ENCODE measurements around the gene DNAJB6. TPM values are rescaled to one million over a fixed set of nuclear protein-coding genes. Genes with fewer than 3 reads are reported as not detected.

The DNAJB6 gene
- total RNA-seq, 1 donor from 2014 or later: 172 TPM

DNA sequence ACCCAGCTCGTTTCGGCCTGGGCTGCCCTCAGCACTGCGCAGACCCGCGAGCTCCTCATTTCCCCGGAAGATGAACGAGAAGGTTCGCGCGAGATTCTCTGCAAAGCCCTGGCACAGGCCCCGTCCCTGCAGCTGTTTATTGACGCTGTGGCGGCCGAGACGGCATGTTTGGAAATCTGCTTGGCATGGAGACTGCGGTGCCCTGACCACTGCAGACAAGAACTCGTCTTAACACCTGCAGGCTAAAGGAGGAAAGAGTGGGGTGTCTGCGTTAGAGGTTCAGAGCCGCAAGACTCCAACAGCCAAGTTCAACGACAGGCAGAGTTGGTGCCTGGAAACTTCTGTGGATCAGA is 125.6 kb downstream of the DNAJB6 start:
- Histone ChIP-seq H3K27ac (no peak overlapping the region), H3K36me3 (no peaks in the 10 kb centered on the region), H2AFZ (replicated peaks) (no peak overlapping the region), H3K4me1 (peaks cover 22% of the 10 kb centered on the region), H3F3A (ENCODE audit: low read depth) (peaks cover 21% of the 10 kb centered on the region), H4K20me1 (ENCODE audit: low read depth) (no peaks in the 10 kb centered on the region), H3K4me3 (no peak overlapping the region), H3K4me2 (no peak overlapping the region), H3K79me2 (ENCODE audit: low read depth) (no peaks in the 10 kb centered on the region), H3K9ac (no peak overlapping the region), H3K27me3 (peaks cover 20% of the 10 kb centered on the region), H3K9me3 (ENCODE audit: low read depth) (no peaks in the 10 kb centered on the region)
- peaks cover 4% of the 10 kb centered on the region for H3K9me3 Mint-ChIP-seq
- DNase-seq (ENCODE audit: low spot score): no peak
- peak overlapping the region; percentile 99 for H3K27ac Mint-ChIP-seq
- H3K27me3 Mint-ChIP-seq (ENCODE audit: insufficient read depth, low read depth): peaks cover 18% of the 10 kb centered on the region
- H3K4me3 Mint-ChIP-seq: peak overlapping the region; percentile 65
- TF ChIP-seq CTCF (IDR thresholded peaks at IDR 0.05) (no peak), EZH2 (IDR thresholded peaks at IDR 0.05) (no peak)
- peaks cover 90% of the 10 kb centered on the region for H3K4me1 Mint-ChIP-seq
- H3K36me3 Mint-ChIP-seq: no peaks in the 10 kb centered on the region

DNA sequence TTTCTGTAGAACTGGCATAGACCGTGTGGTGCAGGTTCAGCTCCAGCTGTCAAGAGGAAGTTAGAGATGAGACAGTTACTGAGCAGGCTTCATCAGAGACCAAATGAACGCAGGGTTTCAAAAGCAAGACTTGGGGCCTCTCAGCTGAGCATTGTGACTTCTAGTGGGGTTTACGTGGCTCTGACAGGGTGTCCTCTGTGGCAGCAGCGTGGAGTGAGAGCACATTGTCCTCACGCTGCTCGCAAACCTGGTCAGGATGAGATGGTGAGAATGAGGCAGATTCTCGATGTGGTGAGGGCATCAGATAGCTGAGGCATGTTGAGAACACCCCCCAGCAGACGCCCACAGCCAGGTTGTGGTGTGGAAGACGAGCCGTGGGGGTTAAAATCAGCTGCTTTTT is 126.0 kb downstream of the DNAJB6 start:
- Histone ChIP-seq H4K20me1 (ENCODE audit: low read depth) (no peaks in the 10 kb centered on the region), H3K27ac (no peak overlapping the region), H3F3A (ENCODE audit: low read depth) (peaks cover 21% of the 10 kb centered on the region), H3K36me3 (no peaks in the 10 kb centered on the region), H3K9me3 (ENCODE audit: low read depth) (no peaks in the 10 kb centered on the region), H3K27me3 (peaks cover 20% of the 10 kb centered on the region), H3K79me2 (ENCODE audit: low read depth) (no peaks in the 10 kb centered on the region), H3K4me1 (peaks cover 22% of the 10 kb centered on the region), H2AFZ (replicated peaks) (no peak overlapping the region), H3K4me3 (no peak overlapping the region), H3K9ac (no peak overlapping the region), H3K4me2 (no peak overlapping the region)
- TF ChIP-seq CTCF (IDR thresholded peaks at IDR 0.05) (no peak), EZH2phosphoT487 (IDR thresholded peaks at IDR 0.05) (no peak)
- no peak for DNase-seq (ENCODE audit: low spot score)
- H3K4me3 Mint-ChIP-seq: peak overlapping the region; percentile 65
- H3K27me3 Mint-ChIP-seq (ENCODE audit: insufficient read depth, low read depth): peaks cover 18% of the 10 kb centered on the region
- peak overlapping the region; percentile 99 for H3K27ac Mint-ChIP-seq
- peaks cover 2% of the 10 kb centered on the region for H3K9me3 Mint-ChIP-seq
- H3K4me1 Mint-ChIP-seq: peaks cover 90% of the 10 kb centered on the region
- H3K36me3 Mint-ChIP-seq: no peaks in the 10 kb centered on the region

DNA sequence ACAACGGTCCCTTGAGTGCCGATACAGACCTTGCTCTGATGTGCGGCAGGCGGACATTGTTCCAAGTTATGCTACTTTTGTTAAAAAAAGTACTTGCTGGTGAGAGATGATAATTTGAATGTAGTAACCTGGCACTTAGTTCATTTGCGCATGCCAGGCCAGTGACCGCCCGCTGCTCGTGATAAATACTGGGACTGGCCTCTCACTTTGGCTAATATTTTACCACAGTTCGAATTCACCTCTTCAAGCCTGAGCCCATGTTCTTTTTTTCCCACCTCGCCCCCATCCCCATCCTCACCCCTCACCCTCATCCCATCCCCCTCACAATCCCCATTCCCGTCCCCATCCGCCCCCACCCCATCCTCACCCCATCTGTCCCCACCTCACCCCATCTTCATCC is 126.4 kb downstream of the DNAJB6 start:
- DNase-seq (ENCODE audit: low spot score): no peak
- Mint-ChIP-seq H3K27me3 (ENCODE audit: insufficient read depth, low read depth) (peaks cover 18% of the 10 kb centered on the region), H3K27ac (peak overlapping the region; percentile 99), H3K4me3 (no peak overlapping the region), H3K4me1 (peaks cover 86% of the 10 kb centered on the region), H3K36me3 (no peaks in the 10 kb centered on the region), H3K9me3 (peaks cover 2% of the 10 kb centered on the region)
- Histone ChIP-seq H3K79me2 (ENCODE audit: low read depth) (no peaks in the 10 kb centered on the region), H3K4me3 (no peak overlapping the region), H4K20me1 (ENCODE audit: low read depth) (no peaks in the 10 kb centered on the region), H3K27ac (no peak overlapping the region), H3F3A (ENCODE audit: low read depth) (peaks cover 21% of the 10 kb centered on the region), H2AFZ (replicated peaks) (no peak overlapping the region), H3K4me1 (peaks cover 22% of the 10 kb centered on the region), H3K27me3 (peaks cover 20% of the 10 kb centered on the region), H3K4me2 (no peak overlapping the region), H3K36me3 (no peaks in the 10 kb centered on the region), H3K9ac (no peak overlapping the region), H3K9me3 (ENCODE audit: low read depth) (no peaks in the 10 kb centered on the region)
- no peak for TF ChIP-seq EZH2 (IDR thresholded peaks at IDR 0.05)
- TF ChIP-seq CTCF (IDR thresholded peaks at IDR 0.05): no peak
- TF ChIP-seq EZH2phosphoT487 (IDR thresholded peaks at IDR 0.05): no peak

Measured in neural progenitor cell (in vitro differentiated cells).